ENCODE measurements around the gene SSBP1.

The SSBP1 gene

GRCh38 chr7:141776374-141776773 is 38.2 kb downstream of the SSBP1 start, which contains the start of gene TAS2R4:
TSS of gene TAS2R4 (plus strand) at chr7:141776674. CDS start at chr7:141778489, 1,815 bp downstream.
- H3K9ac ChIP-seq (ENCODE audit: low read depth, low read length): no peak within 1 kb of the TSS
- peaks cover 6% of the 10 kb centered on the region; the same call in 1 of the 2 replicates for H3K36me3 ChIP-seq (ENCODE audit: insufficient read depth, low read length)
- H3K4me1 ChIP-seq (ENCODE audit: insufficient read depth, low read length): no peaks in the 10 kb centered on the region
- H3K9me3 ChIP-seq (ENCODE audit: control insufficient read depth, insufficient read depth, low read length): peaks cover 7% of the 10 kb centered on the region

GRCh38 chr7:141785706-141786552 is 47.8 kb downstream of the SSBP1 start:
- H3K36me3 ChIP-seq (ENCODE audit: insufficient read depth, low read length): no peaks in the 10 kb centered on the region
- H3K9me3 ChIP-seq (ENCODE audit: control insufficient read depth, insufficient read depth, low read length): no peaks in the 10 kb centered on the region
- no peaks in the 10 kb centered on the region for H3K4me1 ChIP-seq (ENCODE audit: insufficient read depth, low read length)
- no peak overlapping the region for H3K9ac ChIP-seq (ENCODE audit: low read depth, low read length)

- Histone ChIP-seq H3K9ac (ENCODE audit: low read depth, low read length) (no peak overlapping the region), H3K36me3 (ENCODE audit: insufficient read depth, low read length) (no peaks in the 10 kb centered on the region), H3K4me1 (ENCODE audit: insufficient read depth, low read length) (no peaks in the 10 kb centered on the region), H3K9me3 (ENCODE audit: control insufficient read depth, insufficient read depth, low read length) (no peaks in the 10 kb centered on the region)
Observed at GRCh38 chr7:141788296-141788695, 50.1 kb downstream of the SSBP1 start.

DNA sequence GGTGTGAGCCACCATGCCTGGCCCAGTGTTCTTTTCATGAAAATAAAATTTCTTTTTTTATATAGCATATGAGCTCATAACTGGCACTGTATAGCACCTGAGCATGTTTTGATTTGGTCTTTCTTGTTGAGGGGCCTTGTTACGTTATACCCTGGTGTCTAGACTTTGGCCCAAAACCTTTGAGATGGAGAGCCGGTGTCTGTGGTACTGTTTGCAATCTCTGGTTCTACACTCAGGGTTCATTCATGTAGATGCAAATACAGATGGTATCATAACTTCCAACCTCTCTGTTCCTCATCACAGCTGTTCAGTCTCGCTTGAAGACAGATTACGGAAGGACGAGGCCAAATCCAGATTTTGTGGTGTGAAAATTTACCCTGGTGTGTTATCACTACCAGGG is 51.8 kb downstream of the SSBP1 start, which contains the start of gene TAS2R5:
Gene TAS2R5 (plus strand): TSS at position 301 of the 400 bp plus-strand sequence. CDS start 145 bp downstream, outside the sequence.
- Histone ChIP-seq H3K9me3 (ENCODE audit: control insufficient read depth, insufficient read depth, low read length) (no peaks in the 10 kb centered on the region), H3K36me3 (ENCODE audit: insufficient read depth, low read length) (no peaks in the 10 kb centered on the region), H3K4me1 (ENCODE audit: insufficient read depth, low read length) (no peaks in the 10 kb centered on the region), H3K9ac (ENCODE audit: low read depth, low read length) (no peak within 1 kb of the TSS; the same call in 1 of the 2 replicates)

DNA sequence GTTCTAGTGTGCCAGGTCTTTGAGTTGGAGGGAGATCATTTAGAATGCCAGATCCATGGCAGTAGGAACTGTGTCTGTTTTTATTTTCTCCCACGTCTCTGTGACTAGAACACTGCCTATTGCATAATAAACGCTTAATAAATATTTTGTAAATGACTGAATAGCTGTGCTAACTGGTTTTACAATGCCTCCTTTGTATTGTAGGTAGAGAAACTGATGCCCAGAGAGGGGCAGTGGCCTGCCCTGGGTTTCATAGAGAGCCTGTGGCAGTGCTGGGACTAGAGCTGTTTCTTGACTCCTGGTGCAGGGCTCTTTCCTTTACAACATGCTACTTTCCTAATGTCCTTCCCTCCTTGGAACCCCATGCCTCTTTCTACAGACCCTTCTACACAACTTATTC is 54.4 kb downstream of the SSBP1 start:
- H3K36me3 ChIP-seq (ENCODE audit: insufficient read depth, low read length): no peaks in the 10 kb centered on the region
- H3K9ac ChIP-seq (ENCODE audit: low read depth, low read length): no peak overlapping the region
- H3K9me3 ChIP-seq (ENCODE audit: control insufficient read depth, insufficient read depth, low read length): no peaks in the 10 kb centered on the region
- no peaks in the 10 kb centered on the region for H3K4me1 ChIP-seq (ENCODE audit: insufficient read depth, low read length)
